Esophagus squamous epithelium (tissue), 4 donors: Measurements from ENCODE around the gene PLA2G2F.

Experiments used
- POLR2A ChIP-seq, 4 donors: fragments of 450-650 bp; IDR thresholded peaks; one replicate each; pipeline ENCODE4 v1.6.1; 2017; ENCODE audit warnings: antibody characterized with exemption in 4 of 4, mild to moderate bottlenecking in 4 of 4, moderate library complexity in 3 of 4
- TF ChIP-seq, protein P1 (sequence below), 6 experiments: fragments of 450-650 bp in 4 of 6; fragments of 200-600 bp in 2 of 6; sonication (generic) in 2 of 6; IDR thresholded peaks; one replicate each; pipeline ENCODE4 v1.5.1; 2016 to 2019; ENCODE audit warnings: antibody characterized with exemption in 6 of 6, mild to moderate bottlenecking in 4 of 6, moderate library complexity in 4 of 6

DNA sequence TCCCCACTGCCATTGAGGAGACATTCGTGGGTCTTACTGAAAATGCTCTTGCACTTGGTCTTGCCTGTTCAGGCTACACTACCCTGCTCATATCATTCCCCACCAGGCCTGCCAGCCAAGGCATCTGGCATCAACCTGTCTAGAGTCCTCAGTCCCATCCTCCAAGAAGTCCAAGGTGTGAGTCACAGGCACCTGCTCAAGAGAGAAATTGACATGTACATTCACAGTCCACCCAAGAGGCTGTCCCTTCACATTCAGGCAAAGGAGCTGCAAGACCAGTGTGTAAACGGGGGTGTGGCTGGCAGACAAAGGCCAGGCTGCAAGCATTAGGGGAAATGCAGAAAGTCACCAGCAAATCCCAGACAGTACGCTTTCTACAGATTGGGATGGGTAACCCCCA, 60.3 kb downstream of the PLA2G2F start:
- TF ChIP-seq, protein P1, sequence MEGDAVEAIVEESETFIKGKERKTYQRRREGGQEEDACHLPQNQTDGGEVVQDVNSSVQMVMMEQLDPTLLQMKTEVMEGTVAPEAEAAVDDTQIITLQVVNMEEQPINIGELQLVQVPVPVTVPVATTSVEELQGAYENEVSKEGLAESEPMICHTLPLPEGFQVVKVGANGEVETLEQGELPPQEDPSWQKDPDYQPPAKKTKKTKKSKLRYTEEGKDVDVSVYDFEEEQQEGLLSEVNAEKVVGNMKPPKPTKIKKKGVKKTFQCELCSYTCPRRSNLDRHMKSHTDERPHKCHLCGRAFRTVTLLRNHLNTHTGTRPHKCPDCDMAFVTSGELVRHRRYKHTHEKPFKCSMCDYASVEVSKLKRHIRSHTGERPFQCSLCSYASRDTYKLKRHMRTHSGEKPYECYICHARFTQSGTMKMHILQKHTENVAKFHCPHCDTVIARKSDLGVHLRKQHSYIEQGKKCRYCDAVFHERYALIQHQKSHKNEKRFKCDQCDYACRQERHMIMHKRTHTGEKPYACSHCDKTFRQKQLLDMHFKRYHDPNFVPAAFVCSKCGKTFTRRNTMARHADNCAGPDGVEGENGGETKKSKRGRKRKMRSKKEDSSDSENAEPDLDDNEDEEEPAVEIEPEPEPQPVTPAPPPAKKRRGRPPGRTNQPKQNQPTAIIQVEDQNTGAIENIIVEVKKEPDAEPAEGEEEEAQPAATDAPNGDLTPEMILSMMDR (IDR thresholded peaks at IDR 0.05) = no peak
- no peak for TF ChIP-seq POLR2A (IDR thresholded peaks at IDR 0.05)
